ENCODE measurements around the gene SERTM1.
A peak's percentile ranks its signal among the peaks of the same experiment; 100 is the strongest.

The SERTM1 gene

GRCh38 chr13:36673838-36674326 is at the start of gene SERTM1:
TSS of gene SERTM1 (plus strand) at chr13:36674020. CDS start at chr13:36695079, 21,059 bp downstream.
- DNase-seq: peak; percentile 53

- no peak for DNase-seq
Measured at GRCh38 chr13:36628377-36629056, 45.3 kb upstream of the SERTM1 start.

GRCh38 chr13:36629057-36629385 is 44.8 kb upstream of the SERTM1 start:
- no peak for DNase-seq

- no peak for DNase-seq
Measured at GRCh38 chr13:36630181-36630803, 43.5 kb upstream of the SERTM1 start.

DNA sequence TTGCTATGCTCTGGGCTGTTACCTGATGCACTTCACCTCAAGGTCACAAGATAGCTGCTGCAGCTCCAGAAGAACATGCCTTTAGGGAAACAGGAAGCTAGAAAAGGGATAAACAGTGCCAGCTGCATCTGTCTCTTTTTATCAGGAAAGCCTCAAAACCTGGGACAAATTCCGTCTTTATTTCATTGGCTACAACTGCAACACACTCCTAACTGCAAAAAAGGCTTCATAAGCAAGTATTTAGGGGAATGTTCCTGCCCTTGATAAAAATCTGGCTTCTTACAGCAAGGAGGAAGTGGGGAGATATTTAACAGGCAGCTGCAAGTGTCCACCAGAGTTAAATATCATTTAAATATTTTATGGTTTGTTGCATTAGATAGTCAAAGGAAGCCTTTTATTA is 34.2 kb upstream of the SERTM1 start:
- no peak for DNase-seq

DNA sequence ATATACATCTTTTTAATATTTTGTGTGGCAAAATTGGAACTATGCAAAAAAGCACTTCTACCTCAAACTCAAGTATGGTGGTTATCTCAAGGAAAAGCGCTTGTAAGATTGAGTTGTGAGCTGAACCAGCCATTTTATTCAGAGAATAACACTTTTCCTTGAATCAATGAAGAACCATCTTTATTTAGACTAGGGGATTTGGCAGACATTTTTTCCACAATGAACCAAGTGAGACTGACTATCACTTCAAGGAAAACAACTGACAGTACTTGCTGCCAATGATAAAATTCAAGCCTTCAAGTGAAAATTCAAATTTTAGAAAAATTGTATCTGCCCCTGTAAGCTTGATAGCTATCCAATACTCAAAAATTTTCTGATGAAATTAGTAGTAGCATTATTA is 23.2 kb upstream of the SERTM1 start:
- no peak for DNase-seq

- DNase-seq: no peak
Measured at GRCh38 chr13:36665630-36666029, 8.2 kb upstream of the SERTM1 start.

DNA sequence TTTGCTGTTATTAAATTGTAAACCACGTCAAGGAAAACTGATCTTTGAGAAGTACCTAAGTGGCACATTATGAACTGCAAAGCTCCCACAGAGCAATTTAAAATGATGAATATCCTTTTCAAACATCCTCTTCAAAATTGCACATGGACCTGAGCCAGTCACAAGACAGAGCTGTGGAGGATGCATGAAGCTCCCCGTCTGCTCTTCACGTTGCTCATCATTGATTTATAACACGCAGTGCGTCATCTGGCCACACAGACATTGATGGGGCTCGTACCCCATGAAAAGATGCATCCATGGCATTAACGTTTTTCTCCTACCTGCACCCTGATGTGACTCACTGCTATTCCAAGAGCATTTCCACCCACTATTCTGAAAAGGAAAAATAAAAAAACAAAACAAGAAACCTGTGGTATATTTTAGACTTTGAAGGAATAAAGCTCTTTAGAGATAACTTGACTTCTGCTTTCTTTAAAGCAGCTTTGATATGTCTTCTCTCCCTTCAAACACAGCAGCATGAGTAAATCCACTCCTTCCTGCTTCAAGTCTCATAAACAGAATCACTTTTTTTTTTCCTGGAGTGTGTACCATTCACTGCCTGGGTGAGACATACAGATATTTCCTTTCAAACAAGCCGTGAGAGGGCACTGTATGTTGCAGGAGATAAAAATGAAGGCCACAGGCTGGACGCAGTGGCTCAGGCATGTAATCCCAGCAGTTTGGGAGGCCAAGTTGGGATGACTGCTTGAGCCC is 7.2 kb upstream of the SERTM1 start:
- no peak for DNase-seq

- no peak for DNase-seq
Measured at GRCh38 chr13:36668316-36668715, 5.5 kb upstream of the SERTM1 start.

DNA sequence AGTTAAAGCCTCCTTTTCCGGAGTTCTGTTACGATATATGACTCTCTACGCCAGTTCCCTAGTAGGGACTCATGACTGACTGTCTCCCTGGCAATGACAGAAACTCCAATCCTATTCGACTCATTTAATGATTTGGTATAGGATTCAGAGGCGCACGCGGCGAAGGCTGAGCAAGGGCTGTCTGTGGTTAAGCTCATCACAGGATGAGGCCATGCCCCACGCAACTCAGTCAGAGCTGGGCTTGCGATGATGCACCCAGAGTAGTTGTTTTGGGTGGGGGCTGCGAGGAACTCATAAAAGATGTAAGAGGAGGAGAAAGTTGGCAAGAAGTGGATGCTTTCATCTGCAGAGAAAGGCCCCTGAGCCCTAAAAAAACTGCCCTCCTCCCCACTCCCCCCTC is 468 bp upstream of the SERTM1 start:
- no peak for DNase-seq

DNA sequence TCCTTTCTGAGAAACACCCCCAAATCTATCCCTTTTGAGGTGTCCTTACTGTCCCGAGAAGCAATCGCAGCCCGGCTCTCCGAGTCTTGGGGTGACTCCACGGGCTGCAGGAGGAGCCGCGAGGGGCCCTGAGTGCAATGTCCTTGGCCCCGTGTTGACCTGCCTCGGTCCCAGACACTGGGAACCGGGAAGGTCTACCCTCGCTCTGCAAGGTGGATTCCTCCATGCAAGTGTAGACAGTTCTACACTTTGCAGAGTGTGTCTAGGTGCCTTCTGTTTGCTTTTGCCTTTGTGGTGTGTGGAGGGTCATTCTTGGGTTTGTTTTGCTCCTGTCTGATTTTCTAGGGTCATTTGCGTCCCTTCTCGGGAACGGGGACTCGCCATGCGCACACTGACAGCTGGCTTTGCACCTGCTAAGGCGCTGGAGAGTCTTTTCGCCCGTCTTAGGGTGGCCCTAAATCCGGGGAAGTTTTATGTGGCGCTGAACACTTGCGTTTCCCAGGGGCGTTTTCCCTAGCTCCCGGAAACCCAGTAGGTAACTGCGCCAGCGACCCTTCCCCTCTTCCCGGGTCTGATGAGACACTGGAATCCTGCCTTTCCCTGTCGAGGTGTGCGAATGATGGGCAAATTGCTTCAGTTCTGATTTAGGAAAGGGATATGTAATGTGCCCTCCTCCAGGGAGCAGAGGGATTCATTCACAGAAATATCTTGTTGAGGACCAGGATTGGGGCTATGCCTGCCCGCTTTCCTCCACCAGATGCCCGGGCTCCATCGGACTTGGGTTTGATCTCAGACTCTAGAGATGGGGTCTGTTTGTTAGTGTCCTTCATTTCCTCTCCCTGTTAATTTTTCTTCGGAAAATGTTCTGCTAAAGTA is 755 bp downstream of the SERTM1 start:
- DNase-seq: no peak

DNA sequence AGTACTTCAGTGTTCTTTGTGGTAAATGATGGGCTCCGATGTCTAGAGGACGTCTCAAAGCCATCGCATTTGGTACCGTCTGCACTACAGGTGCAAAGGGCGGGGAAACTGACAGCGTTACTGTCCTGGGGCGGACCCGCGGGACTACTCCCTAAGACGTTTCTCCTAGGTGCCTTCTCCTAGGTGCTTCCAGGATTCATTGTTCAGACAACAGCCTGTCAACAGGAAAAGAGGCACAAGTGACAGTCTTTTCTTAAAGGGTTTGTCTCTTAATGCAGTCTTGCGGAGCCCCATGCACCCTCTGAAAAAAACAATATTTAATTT is 1.4 kb downstream of the SERTM1 start:
- DNase-seq: no peak

GRCh38 chr13:36680913-36681312 is 7.1 kb downstream of the SERTM1 start:
- DNase-seq: no peak

DNA sequence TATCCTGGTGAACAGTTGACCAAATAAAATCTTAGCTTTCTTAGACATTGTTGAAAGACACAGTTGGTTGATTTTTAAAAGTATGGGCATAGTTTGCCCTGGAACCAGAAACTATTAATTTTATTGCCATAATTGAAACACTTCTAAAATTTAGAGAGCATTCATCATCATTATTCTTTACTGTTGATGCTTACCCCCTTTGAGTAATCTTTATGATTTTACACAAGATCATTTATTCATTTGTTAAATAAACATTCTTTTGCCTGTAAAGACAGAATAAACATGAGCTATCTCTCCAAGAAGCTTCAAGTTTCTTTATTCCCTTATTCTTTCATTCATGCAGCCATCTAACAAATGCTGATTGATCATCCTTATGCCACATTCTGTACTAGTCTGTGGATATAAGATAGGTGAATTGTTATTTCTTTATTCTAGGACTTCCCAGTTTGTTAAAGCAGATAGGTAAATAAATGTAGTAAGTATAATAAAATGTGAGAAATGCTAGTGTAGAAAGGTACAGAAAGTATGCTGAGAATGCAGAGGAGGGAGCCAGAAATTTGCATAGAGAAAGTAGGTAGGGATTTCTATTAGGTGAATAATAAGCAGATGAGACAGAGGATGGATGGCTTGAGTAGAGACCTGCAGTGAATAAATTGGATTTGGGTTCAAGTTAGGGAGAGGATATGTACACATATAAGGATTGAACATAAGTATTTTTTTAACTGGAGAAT is 8.2 kb downstream of the SERTM1 start:
- DNase-seq: no peak

GRCh38 chr13:36683701-36684100 is 9.9 kb downstream of the SERTM1 start:
- DNase-seq: no peak

DNA sequence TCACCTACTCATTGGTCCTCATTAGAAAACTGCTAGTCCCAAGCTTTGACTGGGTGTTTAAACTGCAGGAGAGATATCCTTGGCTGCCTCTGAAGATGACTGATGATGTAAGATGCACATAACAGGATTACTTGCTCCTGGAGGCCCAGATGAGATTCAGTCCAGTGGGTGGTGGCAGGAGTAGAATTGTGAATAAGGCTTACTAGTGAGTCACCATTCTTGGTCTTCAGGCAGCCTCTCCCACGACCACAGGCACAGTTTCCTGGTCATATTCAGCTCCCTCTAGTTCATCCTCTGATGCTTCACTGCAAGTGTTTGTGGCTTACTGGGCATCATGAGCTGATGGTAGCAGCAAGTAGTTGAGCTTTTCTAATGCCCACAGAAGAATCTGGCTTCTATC is 12.1 kb downstream of the SERTM1 start:
- DNase-seq: no peak

DNA sequence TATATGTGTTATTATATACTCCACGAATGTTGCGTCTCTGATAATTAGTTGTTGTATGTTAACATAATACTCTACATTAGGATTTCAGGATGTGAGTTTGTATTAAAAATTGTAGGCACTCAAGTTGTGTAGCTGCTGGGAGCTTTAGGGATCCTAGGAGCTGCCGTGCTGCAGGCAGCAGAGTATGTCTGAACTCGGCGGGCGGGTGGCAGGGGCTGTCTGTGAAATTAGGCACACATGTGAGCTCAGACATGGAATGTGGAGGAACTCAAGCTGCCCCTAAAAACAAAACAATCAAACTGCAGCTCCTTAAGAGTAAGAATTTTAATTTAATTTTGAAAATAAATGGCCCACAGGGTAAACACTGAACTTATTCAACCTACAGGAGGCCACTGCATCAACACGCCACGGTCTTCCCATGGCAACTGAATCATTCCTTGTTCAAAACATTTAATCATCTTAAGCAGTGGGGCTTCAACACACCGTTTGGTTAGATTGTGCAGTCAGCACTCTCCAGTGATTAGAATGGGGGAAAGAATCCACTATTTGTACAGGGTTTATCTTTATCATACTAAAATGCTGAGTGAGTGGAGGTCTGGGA is 22.7 kb downstream of the SERTM1 start:
- no peak for DNase-seq

DNA sequence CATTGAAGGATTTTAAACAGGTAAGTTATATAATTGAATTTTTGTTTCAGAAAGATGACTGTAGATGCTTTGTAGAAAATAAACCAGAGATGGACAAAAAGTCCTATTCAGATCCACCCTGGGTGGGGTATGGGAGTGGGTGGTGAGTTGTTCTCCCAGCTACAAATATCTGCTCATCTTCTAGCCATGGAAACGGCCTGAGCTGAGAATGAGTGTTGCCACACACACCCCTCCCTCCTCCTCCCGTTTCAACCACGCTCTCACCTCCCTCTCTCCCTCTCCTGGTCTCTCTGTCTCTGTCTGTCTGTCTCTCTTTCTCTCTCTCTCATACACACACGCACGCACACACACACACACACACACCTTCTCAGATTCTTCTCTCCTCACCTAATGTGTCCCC is 26.4 kb downstream of the SERTM1 start:
- no peak for DNase-seq

DNA sequence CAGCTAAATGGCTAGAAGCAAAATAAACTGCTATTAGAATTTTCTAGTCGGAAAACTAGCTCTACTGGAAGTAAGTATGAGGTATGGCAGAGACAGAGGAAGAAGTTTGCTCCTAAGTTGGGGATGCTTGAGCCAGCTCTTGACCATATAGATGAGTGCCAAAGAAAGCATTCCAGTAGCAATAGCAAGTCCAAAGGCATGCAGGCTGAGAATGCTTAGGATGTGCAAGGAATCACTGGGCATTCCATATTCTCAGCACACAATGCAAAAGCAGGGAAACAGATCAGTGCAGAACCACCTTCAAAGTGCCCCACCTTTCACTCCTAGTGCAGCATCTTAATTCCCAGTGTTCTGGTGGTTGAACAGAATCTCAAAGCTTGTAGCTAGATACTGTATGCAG is 32.9 kb downstream of the SERTM1 start:
- DNase-seq: no peak

DNA sequence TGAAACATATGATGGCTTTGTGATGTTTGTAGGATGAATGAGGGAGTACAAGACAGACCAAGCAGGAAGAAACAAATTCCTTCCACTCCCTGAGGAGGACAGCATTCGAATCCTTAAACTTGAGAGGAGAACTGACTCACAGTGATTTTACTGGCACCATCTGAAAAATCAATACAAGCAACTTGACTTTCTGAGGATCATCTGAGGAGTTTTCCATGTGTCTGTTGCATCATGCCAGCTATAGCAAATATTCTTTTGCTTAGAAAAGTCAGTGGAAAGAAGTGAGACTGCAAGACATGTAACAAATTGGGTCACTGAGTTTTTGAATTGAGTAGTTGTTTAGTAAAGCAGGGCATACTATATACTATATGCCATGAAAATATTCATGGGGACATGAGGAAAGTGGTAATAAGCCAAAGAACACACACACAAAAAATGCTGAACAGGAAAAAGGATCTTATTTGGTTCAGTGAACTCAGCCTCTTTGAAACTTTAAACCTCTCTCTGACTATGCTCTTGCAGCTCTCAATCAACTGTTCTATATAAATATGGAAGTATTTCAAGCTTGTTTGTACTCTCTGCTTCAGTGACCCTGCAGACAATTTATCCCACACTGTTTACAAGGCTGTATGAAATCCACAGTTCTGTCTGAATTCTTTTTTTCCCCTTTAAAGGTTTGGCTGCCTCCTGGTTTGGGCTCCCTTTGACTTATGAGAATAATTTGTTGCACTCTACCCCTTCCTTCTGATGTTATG is 35.5 kb downstream of the SERTM1 start:
- DNase-seq: no peak

GRCh38 chr13:36710396-36710795 is 36.6 kb downstream of the SERTM1 start:
- no peak for DNase-seq

Data from left hindlimb (tissue), 1 donor.